ENCODE results near the gene NCMAP. TPM values are rescaled to one million over a fixed set of nuclear protein-coding genes. Genes with fewer than 3 reads are reported as not detected.

The NCMAP gene
- total RNA-seq, 2 donors from 2014 or later = 9.9 to 12.7 TPM

DNA sequence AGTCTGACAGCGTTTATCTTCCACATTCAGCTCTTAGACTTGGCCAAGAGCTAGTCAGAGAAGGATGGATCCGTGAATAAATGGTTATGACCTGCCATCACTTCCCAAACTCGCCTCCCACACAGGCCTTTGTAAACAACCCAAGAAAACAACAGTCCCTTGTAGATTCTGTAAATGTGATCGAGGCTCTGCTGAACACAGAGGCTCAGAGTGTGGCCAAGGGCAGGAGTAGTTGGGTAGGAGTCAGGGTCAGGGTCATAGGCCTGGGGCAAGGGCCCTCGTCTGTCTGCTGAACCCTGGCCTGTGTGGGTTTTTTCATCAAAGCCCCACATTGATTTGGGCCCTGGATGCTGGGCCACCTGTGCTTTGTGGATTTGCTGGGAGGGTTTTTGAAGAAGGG is 32.7 kb downstream of the NCMAP start:
- Histone ChIP-seq H3K27ac (no peak overlapping the region), H3K9me3 (no peaks in the 10 kb centered on the region), H3K27me3 (no peaks in the 10 kb centered on the region), H3K4me3 (no peak overlapping the region), H3K36me3 (replicated peaks in 1 of 2; ENCODE audit: insufficient read depth in 1 of 2, low read depth in 2 of 2) (no peaks in the 10 kb centered on the region), H3K4me1 (peaks cover 17% of the 10 kb centered on the region)
- intact Hi-C loops (cut with DNase I) = no loop called here
- no peak for ATAC-seq
- TF ChIP-seq, protein P1, sequence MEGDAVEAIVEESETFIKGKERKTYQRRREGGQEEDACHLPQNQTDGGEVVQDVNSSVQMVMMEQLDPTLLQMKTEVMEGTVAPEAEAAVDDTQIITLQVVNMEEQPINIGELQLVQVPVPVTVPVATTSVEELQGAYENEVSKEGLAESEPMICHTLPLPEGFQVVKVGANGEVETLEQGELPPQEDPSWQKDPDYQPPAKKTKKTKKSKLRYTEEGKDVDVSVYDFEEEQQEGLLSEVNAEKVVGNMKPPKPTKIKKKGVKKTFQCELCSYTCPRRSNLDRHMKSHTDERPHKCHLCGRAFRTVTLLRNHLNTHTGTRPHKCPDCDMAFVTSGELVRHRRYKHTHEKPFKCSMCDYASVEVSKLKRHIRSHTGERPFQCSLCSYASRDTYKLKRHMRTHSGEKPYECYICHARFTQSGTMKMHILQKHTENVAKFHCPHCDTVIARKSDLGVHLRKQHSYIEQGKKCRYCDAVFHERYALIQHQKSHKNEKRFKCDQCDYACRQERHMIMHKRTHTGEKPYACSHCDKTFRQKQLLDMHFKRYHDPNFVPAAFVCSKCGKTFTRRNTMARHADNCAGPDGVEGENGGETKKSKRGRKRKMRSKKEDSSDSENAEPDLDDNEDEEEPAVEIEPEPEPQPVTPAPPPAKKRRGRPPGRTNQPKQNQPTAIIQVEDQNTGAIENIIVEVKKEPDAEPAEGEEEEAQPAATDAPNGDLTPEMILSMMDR (IDR thresholded peaks at IDR 0.05) = no peak
- no peak for TF ChIP-seq POLR2A (IDR thresholded peaks at IDR 0.05)
- WGBS, 2 donors = 64 to 72% methylated on average over 5 of the region's 5 CpGs
- no peak for DNase-seq

DNA sequence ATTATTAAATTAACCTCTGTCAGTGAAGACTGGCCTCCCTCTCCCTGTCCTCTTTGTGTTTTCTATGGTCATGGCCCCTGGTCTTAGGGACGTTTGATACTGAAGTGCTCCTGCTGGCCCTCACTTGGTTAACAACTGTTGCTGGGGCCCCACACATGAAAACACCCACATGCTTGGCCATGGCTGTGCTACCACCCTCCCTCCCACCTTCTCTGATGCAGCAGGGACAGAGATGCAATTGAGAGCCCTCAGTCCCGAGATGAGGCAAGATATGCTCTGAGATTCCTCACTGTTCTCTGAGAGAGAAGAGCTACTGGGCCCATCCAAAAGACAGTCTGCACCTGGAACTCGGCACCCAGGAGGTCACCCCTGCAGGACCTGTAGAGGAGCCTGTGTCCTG is 33.3 kb downstream of the NCMAP start:
- ATAC-seq = no peak
- 62 to 67% methylated on average over 3 of the region's 3 CpGs for WGBS, 2 donors
- DNase-seq = no peak

DNA sequence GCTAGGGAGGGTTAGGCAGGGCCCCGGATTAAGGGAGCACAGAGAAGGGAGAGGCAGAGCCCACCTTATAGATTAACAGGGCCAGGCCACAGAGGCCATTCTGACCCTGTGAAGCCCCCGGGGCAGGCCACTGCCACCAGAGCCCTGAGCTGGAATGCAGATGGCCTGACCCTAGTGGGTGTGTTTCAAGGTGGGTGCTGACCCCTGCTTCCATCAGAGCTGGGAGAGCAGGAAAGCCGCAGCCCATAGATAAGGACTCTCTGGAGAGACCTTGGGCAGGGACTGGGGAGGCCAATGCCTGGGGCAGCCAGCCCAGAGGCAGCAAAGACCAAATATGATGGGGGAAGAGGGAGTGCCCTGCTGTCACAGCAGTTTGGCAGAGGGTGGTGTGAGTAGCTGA is 35.9 kb downstream of the NCMAP start:
- Histone ChIP-seq H3K4me3 (no peak overlapping the region), H3K9me3 (no peaks in the 10 kb centered on the region), H3K27ac (no peak overlapping the region), H3K4me1 (peaks cover 7% of the 10 kb centered on the region), H3K27me3 (no peaks in the 10 kb centered on the region), H3K36me3 (replicated peaks in 1 of 2; ENCODE audit: insufficient read depth in 1 of 2, low read depth in 2 of 2) (no peaks in the 10 kb centered on the region)
- ATAC-seq (no peak), DNase-seq (no peak)
- WGBS, 2 donors = 34 to 38% methylated on average over 1 to 3 of the region's 3 CpGs
- no peak for TF ChIP-seq POLR2A (IDR thresholded peaks at IDR 0.05)
- TF ChIP-seq, protein P1 (IDR thresholded peaks at IDR 0.05) = no peak
- intact Hi-C loops (cut with DNase I) = no loop called here

More for the DNA sequence above, 33.3 kb downstream of the NCMAP start:
- no peaks in the 10 kb centered on the region for H3K9me3 ChIP-seq
- H3K27ac ChIP-seq = no peak overlapping the region
- no peaks in the 10 kb centered on the region for H3K27me3 ChIP-seq
- no peaks in the 10 kb centered on the region for H3K36me3 ChIP-seq (replicated peaks in 1 of 2; ENCODE audit: insufficient read depth in 1 of 2, low read depth in 2 of 2)
- H3K4me1 ChIP-seq = peaks cover 11% of the 10 kb centered on the region
- H3K4me3 ChIP-seq = no peak overlapping the region
- no peak for TF ChIP-seq POLR2A (IDR thresholded peaks at IDR 0.05)
- TF ChIP-seq, protein P1 (IDR thresholded peaks at IDR 0.05) = no peak
- intact Hi-C loops (cut with DNase I) = no loop called here

DNA sequence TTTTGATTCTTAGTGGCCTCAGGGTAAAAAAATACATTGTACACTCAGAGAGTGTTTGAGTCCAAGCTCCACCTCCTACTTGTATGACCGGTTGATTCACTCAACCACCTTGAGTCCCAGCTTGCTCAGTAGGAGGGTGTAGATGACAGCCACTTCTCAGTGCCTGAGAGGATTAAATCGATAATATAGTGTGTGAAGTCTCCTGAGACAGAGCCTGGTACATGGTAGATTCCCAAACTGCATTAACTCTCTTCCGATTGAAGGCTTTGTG is 38.4 kb downstream of the NCMAP start:
- 50 to 52% methylated on average over 3 of the region's 3 CpGs for WGBS, 2 donors
- H3K27ac ChIP-seq = no peak overlapping the region
- DNase-seq (no peak), ATAC-seq (no peak)
- no peaks in the 10 kb centered on the region for H3K27me3 ChIP-seq
- no peaks in the 10 kb centered on the region for H3K9me3 ChIP-seq
- no peaks in the 10 kb centered on the region for H3K36me3 ChIP-seq (replicated peaks in 1 of 2; ENCODE audit: insufficient read depth in 1 of 2, low read depth in 2 of 2)
- TF ChIP-seq POLR2A (IDR thresholded peaks at IDR 0.05) = no peak
- TF ChIP-seq, protein P1 (IDR thresholded peaks at IDR 0.05) = no peak
- no peaks in the 10 kb centered on the region for H3K4me1 ChIP-seq
- no peak overlapping the region for H3K4me3 ChIP-seq
- intact Hi-C loops (cut with DNase I) = no loop called here

DNA sequence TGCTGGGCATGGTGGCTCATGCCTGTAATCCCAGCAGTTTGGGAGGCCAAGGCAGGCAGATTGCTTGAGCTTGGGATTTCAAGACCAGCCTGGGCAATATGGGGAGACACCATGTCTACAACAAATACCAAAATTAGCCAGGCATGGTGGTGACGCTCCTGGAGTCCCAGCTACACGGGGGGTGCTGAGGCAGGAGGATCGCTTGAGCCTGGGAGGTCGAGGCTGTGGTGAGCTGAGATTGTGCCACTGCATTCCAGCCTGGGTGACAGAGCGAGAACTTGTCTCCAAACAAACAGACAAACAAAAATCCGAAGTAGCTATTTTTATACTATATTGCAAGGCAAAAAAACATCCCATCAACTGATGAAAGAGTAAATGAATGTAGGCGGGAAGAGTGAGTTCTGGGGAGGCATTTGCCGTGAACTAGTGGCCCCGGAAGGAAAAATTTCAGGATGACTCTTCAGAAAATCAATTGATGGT is 40.6 kb downstream of the NCMAP start:
- no peak for TF ChIP-seq POLR2A (IDR thresholded peaks at IDR 0.05)
- TF ChIP-seq, protein P1 (IDR thresholded peaks at IDR 0.05) = no peak
- peaks cover 0 to 2% of the 10 kb centered on the region in 2 donors for H3K36me3 ChIP-seq (replicated peaks in 1 of 2; ENCODE audit: insufficient read depth in 1 of 2, low read depth in 2 of 2)
- H3K4me1 ChIP-seq = no peaks in the 10 kb centered on the region
- 86 to 89% methylated on average over 9 of the region's 9 CpGs for WGBS, 2 donors
- H3K4me3 ChIP-seq = no peak overlapping the region
- no peak overlapping the region for H3K27ac ChIP-seq
- intact Hi-C loops (cut with DNase I) = no loop called here
- DNase-seq (no peak), ATAC-seq (no peak)
- no peaks in the 10 kb centered on the region for H3K27me3 ChIP-seq
- no peaks in the 10 kb centered on the region for H3K9me3 ChIP-seq
